Activated naive CD8-positive, alpha-beta T cell (primary cell): ENCODE results near the gene PEX14.

Experiments used
- H3K27ac Mint-ChIP-seq: one replicate; pipeline ENCODE4 v1.8.0; 2021; ENCODE audit warnings: mixed read lengths
- H3K27me3 Mint-ChIP-seq: one replicate; pipeline ENCODE4 v1.8.0; 2021; ENCODE audit warnings: mixed read lengths
- H3K36me3 Mint-ChIP-seq: one replicate; pipeline ENCODE4 v1.8.0; 2021; ENCODE audit warnings: mixed read lengths
- H3K4me1 Mint-ChIP-seq: one replicate; pipeline ENCODE4 v1.8.0; 2021; ENCODE audit warnings: low read depth, mixed read lengths
- H3K4me3 Mint-ChIP-seq: one replicate; pipeline ENCODE4 v1.8.0; 2021; ENCODE audit warnings: mild to moderate bottlenecking, mixed read lengths
- H3K9me3 Mint-ChIP-seq: one replicate; pipeline ENCODE4 v1.8.0; 2021; ENCODE audit warnings: low read depth, mixed read lengths

Gene PEX14

GRCh38 chr1:10671622-10672342 is 197.0 kb downstream of the PEX14 start:
- H3K27me3 Mint-ChIP-seq: no peaks in the 10 kb centered on the region
- no peaks in the 10 kb centered on the region for H3K9me3 Mint-ChIP-seq
- H3K27ac Mint-ChIP-seq: no peak overlapping the region
- H3K36me3 Mint-ChIP-seq: no peaks in the 10 kb centered on the region
- no peaks in the 10 kb centered on the region for H3K4me1 Mint-ChIP-seq
- H3K4me3 Mint-ChIP-seq: no peak overlapping the region

- no peaks in the 10 kb centered on the region for H3K27me3 Mint-ChIP-seq
- no peaks in the 10 kb centered on the region for H3K4me1 Mint-ChIP-seq
- no peak overlapping the region for H3K27ac Mint-ChIP-seq
- H3K36me3 Mint-ChIP-seq: no peaks in the 10 kb centered on the region
- H3K9me3 Mint-ChIP-seq: no peaks in the 10 kb centered on the region
- H3K4me3 Mint-ChIP-seq: no peak overlapping the region
These were observed 197.7 kb downstream of the PEX14 start for GRCh38 chr1:10672343-10673050.

GRCh38 chr1:10673109-10673711 is 198.5 kb downstream of the PEX14 start:
- no peak overlapping the region for H3K27ac Mint-ChIP-seq
- H3K9me3 Mint-ChIP-seq: no peaks in the 10 kb centered on the region
- H3K27me3 Mint-ChIP-seq: no peaks in the 10 kb centered on the region
- no peaks in the 10 kb centered on the region for H3K36me3 Mint-ChIP-seq
- H3K4me3 Mint-ChIP-seq: no peak overlapping the region
- no peaks in the 10 kb centered on the region for H3K4me1 Mint-ChIP-seq

- Mint-ChIP-seq H3K9me3 (no peaks in the 10 kb centered on the region), H3K4me1 (no peaks in the 10 kb centered on the region), H3K4me3 (no peak overlapping the region), H3K36me3 (no peaks in the 10 kb centered on the region), H3K27ac (no peak overlapping the region), H3K27me3 (no peaks in the 10 kb centered on the region)
These were observed 199.5 kb downstream of the PEX14 start for GRCh38 chr1:10674222-10674621.

- Mint-ChIP-seq H3K4me3 (no peak overlapping the region), H3K4me1 (no peaks in the 10 kb centered on the region), H3K9me3 (no peaks in the 10 kb centered on the region), H3K36me3 (no peaks in the 10 kb centered on the region), H3K27ac (no peak overlapping the region), H3K27me3 (no peaks in the 10 kb centered on the region)
These were observed 200.2 kb downstream of the PEX14 start for GRCh38 chr1:10674700-10675609.

- Mint-ChIP-seq H3K27me3 (no peaks in the 10 kb centered on the region), H3K4me1 (no peaks in the 10 kb centered on the region), H3K9me3 (no peaks in the 10 kb centered on the region)
These were observed 201.1 kb downstream of the PEX14 start for GRCh38 chr1:10675813-10676212.

GRCh38 chr1:10676963-10677362 is 202.2 kb downstream of the PEX14 start:
- Mint-ChIP-seq H3K27me3 (no peaks in the 10 kb centered on the region), H3K9me3 (no peaks in the 10 kb centered on the region), H3K36me3 (no peaks in the 10 kb centered on the region), H3K4me3 (no peak overlapping the region), H3K27ac (no peak overlapping the region), H3K4me1 (peaks cover 2% of the 10 kb centered on the region)

More at GRCh38 chr1:10675813-10676212, 201.1 kb downstream of the PEX14 start:
- H3K27ac Mint-ChIP-seq: no peak overlapping the region
- no peaks in the 10 kb centered on the region for H3K36me3 Mint-ChIP-seq
- H3K4me3 Mint-ChIP-seq: no peak overlapping the region

GRCh38 chr1:10677491-10678391 is 203.0 kb downstream of the PEX14 start:
- H3K27me3 Mint-ChIP-seq: no peaks in the 10 kb centered on the region
- H3K4me3 Mint-ChIP-seq: no peak overlapping the region
- no peaks in the 10 kb centered on the region for H3K9me3 Mint-ChIP-seq

GRCh38 chr1:10678402-10678801 is 203.7 kb downstream of the PEX14 start:
- Mint-ChIP-seq H3K9me3 (no peaks in the 10 kb centered on the region), H3K36me3 (no peaks in the 10 kb centered on the region), H3K4me3 (no peak overlapping the region), H3K4me1 (peaks cover 3% of the 10 kb centered on the region), H3K27ac (no peak overlapping the region), H3K27me3 (no peaks in the 10 kb centered on the region)

More at GRCh38 chr1:10677491-10678391, 203.0 kb downstream of the PEX14 start:
- H3K36me3 Mint-ChIP-seq: no peaks in the 10 kb centered on the region
- no peak overlapping the region for H3K27ac Mint-ChIP-seq
- H3K4me1 Mint-ChIP-seq: peaks cover 2% of the 10 kb centered on the region

- no peak overlapping the region for H3K4me3 Mint-ChIP-seq
- no peaks in the 10 kb centered on the region for H3K9me3 Mint-ChIP-seq
- H3K27me3 Mint-ChIP-seq: no peaks in the 10 kb centered on the region
- no peak overlapping the region for H3K27ac Mint-ChIP-seq
- no peaks in the 10 kb centered on the region for H3K36me3 Mint-ChIP-seq
- peaks cover 3% of the 10 kb centered on the region for H3K4me1 Mint-ChIP-seq
These were observed 204.1 kb downstream of the PEX14 start for GRCh38 chr1:10678852-10679251.

- H3K9me3 Mint-ChIP-seq: no peaks in the 10 kb centered on the region
- no peaks in the 10 kb centered on the region for H3K27me3 Mint-ChIP-seq
- no peak overlapping the region for H3K4me3 Mint-ChIP-seq
- no peaks in the 10 kb centered on the region for H3K36me3 Mint-ChIP-seq
- no peak overlapping the region for H3K27ac Mint-ChIP-seq
- H3K4me1 Mint-ChIP-seq: peaks cover 3% of the 10 kb centered on the region
These were observed 204.9 kb downstream of the PEX14 start for GRCh38 chr1:10679496-10680220.
